ENCODE results near the gene GPR179. TPM values are rescaled to one million over a fixed set of nuclear protein-coding genes. Genes with fewer than 3 reads are reported as not detected.

The GPR179 gene
- polyA plus RNA-seq, 1 donor (not counting 4 experiments of a cell fraction or from before 2014, with no cell fraction given) = 0.01 TPM

- no peak overlapping the region for H3K9ac ChIP-seq (ENCODE audit: control insufficient read depth, extremely low read depth, insufficient read depth, low read length)
- H3K4me3 ChIP-seq (ENCODE audit: control insufficient read depth in 2 of 3, extremely low read depth in 1 of 3, insufficient read depth in 2 of 3, low read depth in 1 of 3, low read length in 3 of 3) = no peak overlapping the region
- no peak for FAIRE-seq
- no peak overlapping the region for H3K27ac ChIP-seq (ENCODE audit: control insufficient read depth, insufficient read depth, low read length)
- peaks cover 4% of the 10 kb centered on the region for H3K4me1 ChIP-seq (ENCODE audit: control insufficient read depth, extremely low read depth, insufficient read depth, low read length)
- dilution Hi-C loops (cut with MboI; ENCODE audit: extremely low pct_ligation_motif_present, low sequenced_read_pairs) = no loop called here
- peaks cover 5% of the 10 kb centered on the region for H3K27me3 ChIP-seq (ENCODE audit: control insufficient read depth, extremely low read depth, insufficient read depth, low read length)
- H2AFZ ChIP-seq (ENCODE audit: control insufficient read depth, low read length) = no peak overlapping the region
- no peak for DNase-seq (ENCODE audit: low read depth, low spot score)
- TF ChIP-seq CTCF (optimal IDR thresholded peaks at IDR 0.05 in 1 of 3, IDR thresholded peaks at IDR 0.05 in 1 of 3, conservative IDR thresholded peaks at IDR 0.05 in 1 of 3; ENCODE audit: extremely low read depth in 1 of 3, insufficient read depth in 2 of 3, low read length in 3 of 3) (no peak), EZH2 (IDR thresholded peaks at IDR 0.05; ENCODE audit: low read length) (no peak)
- no peaks in the 10 kb centered on the region for H3K36me3 ChIP-seq (ENCODE audit: control insufficient read depth in 2 of 2, extremely low read depth in 1 of 2, insufficient read depth in 2 of 2, low read length in 2 of 2)
- peaks cover 2% of the 10 kb centered on the region for H4K20me1 ChIP-seq (ENCODE audit: control insufficient read depth, extremely low read depth, insufficient read depth, low read length)
- no peaks in the 10 kb centered on the region for H3K9me3 ChIP-seq (ENCODE audit: control insufficient read depth, low read depth, low read length)
- H3K79me2 ChIP-seq (ENCODE audit: control insufficient read depth, insufficient read depth, low read length) = no peaks in the 10 kb centered on the region
- no peaks in the 10 kb centered on the region for H3K9me1 ChIP-seq (ENCODE audit: control insufficient read depth, extremely low read depth, insufficient read depth, low read length)
- H3K4me2 ChIP-seq (ENCODE audit: control insufficient read depth, extremely low read depth, insufficient read depth, low read depth, low read length) = no peak overlapping the region
These were observed 5.7 kb downstream of the GPR179 start for GRCh38 chr17:38338053-38338452.

DNA sequence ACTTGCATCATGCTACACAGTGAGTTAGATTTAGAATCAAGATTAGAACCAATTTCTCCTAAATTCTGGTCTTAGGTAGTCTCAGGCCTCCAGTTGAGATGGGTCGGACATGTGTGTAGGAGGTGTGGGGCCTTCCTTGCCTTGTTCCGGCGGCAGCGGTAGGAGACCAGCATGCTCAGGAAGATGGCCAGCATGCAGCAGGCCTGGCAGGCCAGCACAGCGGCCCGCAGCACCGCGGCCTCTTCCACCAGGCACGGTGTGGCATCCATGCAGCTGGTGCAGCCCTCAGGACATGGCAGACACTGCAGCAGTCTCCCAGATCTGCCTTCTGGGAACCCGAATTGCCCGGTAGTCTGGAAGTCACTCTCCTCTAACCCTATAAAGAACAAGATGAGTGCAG is 6.9 kb downstream of the GPR179 start:
- Histone ChIP-seq H3K4me3 (ENCODE audit: control insufficient read depth in 2 of 3, extremely low read depth in 1 of 3, insufficient read depth in 2 of 3, low read depth in 1 of 3, low read length in 3 of 3) (no peak overlapping the region), H3K9me3 (ENCODE audit: control insufficient read depth, low read depth, low read length) (no peaks in the 10 kb centered on the region), H3K79me2 (ENCODE audit: control insufficient read depth, insufficient read depth, low read length) (no peaks in the 10 kb centered on the region), H3K9ac (ENCODE audit: control insufficient read depth, extremely low read depth, insufficient read depth, low read length) (no peak overlapping the region), H3K27ac (ENCODE audit: control insufficient read depth, insufficient read depth, low read length) (no peak overlapping the region), H2AFZ (ENCODE audit: control insufficient read depth, low read length) (no peak overlapping the region), H4K20me1 (ENCODE audit: control insufficient read depth, extremely low read depth, insufficient read depth, low read length) (peaks cover 2% of the 10 kb centered on the region), H3K36me3 (ENCODE audit: control insufficient read depth in 2 of 2, extremely low read depth in 1 of 2, insufficient read depth in 2 of 2, low read length in 2 of 2) (no peaks in the 10 kb centered on the region), H3K4me1 (ENCODE audit: control insufficient read depth, extremely low read depth, insufficient read depth, low read length) (peaks cover 4% of the 10 kb centered on the region), H3K27me3 (ENCODE audit: control insufficient read depth, extremely low read depth, insufficient read depth, low read length) (no peaks in the 10 kb centered on the region), H3K4me2 (ENCODE audit: control insufficient read depth, extremely low read depth, insufficient read depth, low read depth, low read length) (no peak overlapping the region), H3K9me1 (ENCODE audit: control insufficient read depth, extremely low read depth, insufficient read depth, low read length) (no peaks in the 10 kb centered on the region)
- DNase-seq (ENCODE audit: low read depth, low spot score) = no peak
- dilution Hi-C loops (cut with MboI; ENCODE audit: extremely low pct_ligation_motif_present, low sequenced_read_pairs) = no loop called here
- no peak for FAIRE-seq
- no peak for TF ChIP-seq EZH2 (IDR thresholded peaks at IDR 0.05; ENCODE audit: low read length)
- TF ChIP-seq CTCF (optimal IDR thresholded peaks at IDR 0.05 in 1 of 3, IDR thresholded peaks at IDR 0.05 in 1 of 3, conservative IDR thresholded peaks at IDR 0.05 in 1 of 3; ENCODE audit: extremely low read depth in 1 of 3, insufficient read depth in 2 of 3, low read length in 3 of 3) = no peak
